WTC11 (cell line): Measurements from ENCODE around the gene C19orf85.

Source experiments
- CREB1 ChIP-seq: sonication (generic); formaldehyde crosslinking; IDR thresholded peaks from 2 replicates; pipeline ENCODE4 v1.8.0; 2023; ENCODE audit warnings: mild to moderate bottlenecking, missing genetic modification reagents
- IRF2 ChIP-seq: sonication (generic); formaldehyde crosslinking; IDR thresholded peaks from 2 replicates; pipeline ENCODE4 v1.8.0; 2022; ENCODE audit warnings: low read depth, missing genetic modification reagents, borderline replicate concordance
- MXD4 ChIP-seq: fragments of 250-450 bp; sonication (Bioruptor Pico); IDR thresholded peaks from 2 replicates; pipeline ENCODE4 v1.8.0; 2021; ENCODE audit warnings: mild to moderate bottlenecking, moderate library complexity, borderline replicate concordance
- NR3C1 ChIP-seq: sonication (generic); formaldehyde crosslinking; conservative IDR thresholded peaks from 2 replicates; pipeline ENCODE4 v1.8.1; 2023; ENCODE audit warnings: low read depth, mild to moderate bottlenecking, missing genetic modification reagents
- PRDM15 ChIP-seq: sonication (generic); formaldehyde crosslinking; IDR thresholded peaks from 2 replicates; pipeline ENCODE4 v1.8.0; 2022; ENCODE audit warnings: missing genetic modification reagents
- USF2 ChIP-seq: sonication (generic); formaldehyde crosslinking; IDR thresholded peaks from 2 replicates; pipeline ENCODE4 v1.8.1; 2023; ENCODE audit warnings: mild to moderate bottlenecking, missing genetic modification reagents, moderate library complexity
- TF ChIP-seq, protein P1 (sequence below): fragments of 200-600 bp; IDR thresholded peaks from 2 replicates; pipeline ENCODE4 v1.8.0; 2022; ENCODE audit warnings: antibody characterized with exemption
- TF ChIP-seq, protein P2 (sequence below): sonication (generic); formaldehyde crosslinking; IDR thresholded peaks from 2 replicates; pipeline ENCODE4 v1.8.1; 2023; ENCODE audit warnings: mild to moderate bottlenecking, missing genetic modification reagents

DNA sequence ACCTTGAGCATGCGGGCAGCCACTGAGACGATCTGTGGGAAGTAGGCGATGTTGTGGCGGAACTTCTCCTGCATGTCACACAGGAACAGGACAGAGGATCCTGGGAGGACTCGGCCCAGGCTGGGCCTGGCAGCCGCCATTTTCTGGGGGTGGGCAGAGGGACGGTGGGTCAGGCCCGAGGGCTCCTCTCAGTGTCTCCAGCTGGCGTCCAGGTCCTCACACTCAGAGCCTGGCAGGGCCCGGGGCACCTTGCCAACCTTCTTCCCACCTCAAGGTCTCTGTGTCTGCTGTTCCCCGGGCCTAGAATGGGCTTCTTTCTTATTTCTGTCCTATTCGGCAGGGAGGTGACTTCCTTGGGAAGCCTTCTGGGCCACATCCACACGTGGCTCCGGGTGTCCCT is 8.2 kb downstream of the C19orf85 start:
- no peak for TF ChIP-seq PRDM15
- TF ChIP-seq, protein P1, sequence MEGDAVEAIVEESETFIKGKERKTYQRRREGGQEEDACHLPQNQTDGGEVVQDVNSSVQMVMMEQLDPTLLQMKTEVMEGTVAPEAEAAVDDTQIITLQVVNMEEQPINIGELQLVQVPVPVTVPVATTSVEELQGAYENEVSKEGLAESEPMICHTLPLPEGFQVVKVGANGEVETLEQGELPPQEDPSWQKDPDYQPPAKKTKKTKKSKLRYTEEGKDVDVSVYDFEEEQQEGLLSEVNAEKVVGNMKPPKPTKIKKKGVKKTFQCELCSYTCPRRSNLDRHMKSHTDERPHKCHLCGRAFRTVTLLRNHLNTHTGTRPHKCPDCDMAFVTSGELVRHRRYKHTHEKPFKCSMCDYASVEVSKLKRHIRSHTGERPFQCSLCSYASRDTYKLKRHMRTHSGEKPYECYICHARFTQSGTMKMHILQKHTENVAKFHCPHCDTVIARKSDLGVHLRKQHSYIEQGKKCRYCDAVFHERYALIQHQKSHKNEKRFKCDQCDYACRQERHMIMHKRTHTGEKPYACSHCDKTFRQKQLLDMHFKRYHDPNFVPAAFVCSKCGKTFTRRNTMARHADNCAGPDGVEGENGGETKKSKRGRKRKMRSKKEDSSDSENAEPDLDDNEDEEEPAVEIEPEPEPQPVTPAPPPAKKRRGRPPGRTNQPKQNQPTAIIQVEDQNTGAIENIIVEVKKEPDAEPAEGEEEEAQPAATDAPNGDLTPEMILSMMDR, result no peak
- TF ChIP-seq CREB1 (CRISPR knock-in tag), result no peak
- TF ChIP-seq USF2 (CRISPR knock-in tag), result no peak
- TF ChIP-seq IRF2 (CRISPR knock-in tag), result no peak
- TF ChIP-seq, protein P2, sequence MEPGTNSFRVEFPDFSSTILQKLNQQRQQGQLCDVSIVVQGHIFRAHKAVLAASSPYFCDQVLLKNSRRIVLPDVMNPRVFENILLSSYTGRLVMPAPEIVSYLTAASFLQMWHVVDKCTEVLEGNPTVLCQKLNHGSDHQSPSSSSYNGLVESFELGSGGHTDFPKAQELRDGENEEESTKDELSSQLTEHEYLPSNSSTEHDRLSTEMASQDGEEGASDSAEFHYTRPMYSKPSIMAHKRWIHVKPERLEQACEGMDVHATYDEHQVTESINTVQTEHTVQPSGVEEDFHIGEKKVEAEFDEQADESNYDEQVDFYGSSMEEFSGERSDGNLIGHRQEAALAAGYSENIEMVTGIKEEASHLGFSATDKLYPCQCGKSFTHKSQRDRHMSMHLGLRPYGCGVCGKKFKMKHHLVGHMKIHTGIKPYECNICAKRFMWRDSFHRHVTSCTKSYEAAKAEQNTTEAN (CRISPR knock-in tag), result no peak
- TF ChIP-seq MXD4 (CRISPR knock-in tag), result no peak
- TF ChIP-seq NR3C1, result no peak
